Stomach (tissue), 4 donors: ENCODE measurements around the gene AKAP6.

Experiments
- EP300 ChIP-seq: sonication (generic); formaldehyde crosslinking; IDR thresholded peaks from one replicate; pipeline ENCODE4 v1.6.1; 2017; ENCODE audit warnings: antibody characterized with exemption
- POLR2A ChIP-seq, 4 donors: fragments of 450-650 bp; IDR thresholded peaks; one replicate each; pipeline ENCODE4 v1.6.1; 2016; ENCODE audit warnings: antibody characterized with exemption in 4 of 4, control low read depth in 2 of 4, mild to moderate bottlenecking in 1 of 4, moderate library complexity in 1 of 4
- POLR2AphosphoS5 ChIP-seq, 3 donors: sonication (generic); formaldehyde crosslinking; IDR thresholded peaks; one replicate each; pipeline ENCODE4 v1.6.1; 2016; ENCODE audit warnings: antibody characterized with exemption in 3 of 3
- TF ChIP-seq, protein P1 (sequence below), 7 experiments: fragments of 450-650 bp in 4 of 7; fragments of 200-600 bp in 3 of 7; sonication (generic) in 3 of 7; IDR thresholded peaks; one replicate each; pipeline ENCODE4 v1.5.1; 2016 to 2019; ENCODE audit warnings: antibody characterized with exemption in 7 of 7, control low read depth in 2 of 7, mild to moderate bottlenecking in 1 of 7

DNA sequence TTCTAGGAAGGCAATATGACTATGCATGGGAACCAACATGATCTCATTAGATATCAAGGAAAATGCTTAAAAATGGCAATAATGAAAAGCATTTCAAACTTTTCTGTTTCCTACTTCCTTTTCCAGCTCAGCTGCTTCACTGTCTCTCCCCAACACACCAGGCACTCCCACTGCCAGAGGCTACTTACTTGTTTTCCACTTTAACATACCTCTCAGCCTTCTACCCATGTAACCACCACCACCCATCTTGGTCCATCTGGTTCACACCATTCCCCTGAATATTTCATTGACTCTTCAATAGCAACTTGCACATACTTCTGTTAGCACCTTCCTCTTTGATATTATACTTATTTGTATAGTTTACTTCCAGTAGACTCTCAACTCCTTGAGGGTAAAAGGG, 441.3 kb downstream of the AKAP6 start:
- TF ChIP-seq, protein P1, sequence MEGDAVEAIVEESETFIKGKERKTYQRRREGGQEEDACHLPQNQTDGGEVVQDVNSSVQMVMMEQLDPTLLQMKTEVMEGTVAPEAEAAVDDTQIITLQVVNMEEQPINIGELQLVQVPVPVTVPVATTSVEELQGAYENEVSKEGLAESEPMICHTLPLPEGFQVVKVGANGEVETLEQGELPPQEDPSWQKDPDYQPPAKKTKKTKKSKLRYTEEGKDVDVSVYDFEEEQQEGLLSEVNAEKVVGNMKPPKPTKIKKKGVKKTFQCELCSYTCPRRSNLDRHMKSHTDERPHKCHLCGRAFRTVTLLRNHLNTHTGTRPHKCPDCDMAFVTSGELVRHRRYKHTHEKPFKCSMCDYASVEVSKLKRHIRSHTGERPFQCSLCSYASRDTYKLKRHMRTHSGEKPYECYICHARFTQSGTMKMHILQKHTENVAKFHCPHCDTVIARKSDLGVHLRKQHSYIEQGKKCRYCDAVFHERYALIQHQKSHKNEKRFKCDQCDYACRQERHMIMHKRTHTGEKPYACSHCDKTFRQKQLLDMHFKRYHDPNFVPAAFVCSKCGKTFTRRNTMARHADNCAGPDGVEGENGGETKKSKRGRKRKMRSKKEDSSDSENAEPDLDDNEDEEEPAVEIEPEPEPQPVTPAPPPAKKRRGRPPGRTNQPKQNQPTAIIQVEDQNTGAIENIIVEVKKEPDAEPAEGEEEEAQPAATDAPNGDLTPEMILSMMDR (IDR thresholded peaks at IDR 0.05): no peak
- TF ChIP-seq POLR2A (IDR thresholded peaks at IDR 0.05) (no peak), POLR2AphosphoS5 (IDR thresholded peaks at IDR 0.05) (no peak), EP300 (no peak)
